Panc1 (cell line): ENCODE measurements around the gene SAMD1.

Experiments used
- CTCF ChIP-seq: fragments of 450-650 bp; IDR thresholded peaks from 2 replicates; pipeline ENCODE4 v1.5.1; 2017; ENCODE audit warnings: mild to moderate bottlenecking
- POLR2AphosphoS5 ChIP-seq: IDR thresholded peaks from 2 replicates; pipeline ENCODE4 v1.6.1; 2012; ENCODE audit warnings: mild to moderate bottlenecking, low read depth, low read length, moderate library complexity
- REST ChIP-seq, 2 experiments: IDR thresholded peaks; 2 replicates each; pipeline ENCODE4 v1.6.1; 2011 to 2012; ENCODE audit warnings: low read depth in 2 of 2, control low read depth in 1 of 2, low read length in 1 of 2, mild to moderate bottlenecking in 1 of 2, moderate library complexity in 1 of 2; ENCODE audit not compliant: insufficient read depth in 1 of 2
- SIN3A ChIP-seq: IDR thresholded peaks from 2 replicates; pipeline ENCODE4 v1.6.1; 2012; ENCODE audit warnings: low read depth, mild to moderate bottlenecking, low read length, moderate library complexity, borderline replicate concordance; ENCODE audit not compliant: insufficient read depth

- TF ChIP-seq CTCF: no peak
- TF ChIP-seq REST (IDR thresholded peaks at IDR 0.05; ENCODE audit: insufficient read depth in 1 of 2, low read depth in 2 of 2, low read length in 1 of 2): no peak
- no peak for TF ChIP-seq SIN3A
- TF ChIP-seq POLR2AphosphoS5: no peak
Measured at GRCh38 chr19:14070268-14071050, 20.1 kb downstream of the SAMD1 start.
